GM18951 (cell line): ENCODE measurements around the gene FGD4.
"Not testable (repeated sequence)": the region's sequence is repeated elsewhere in the genome, so short reads cannot be mapped to it uniquely, and the experiment has no call there.

Experiments used
- POLR2A ChIP-seq: IDR thresholded peaks from 4 replicates; pipeline ENCODE4 v1.6.1; 2011; ENCODE audit warnings: mild to moderate bottlenecking; ENCODE audit not compliant: insufficient read length, insufficient read depth; ENCODE audit errors: extremely low read depth
- in situ Hi-C: fragments of 300-500 bp; cut with MboI; formaldehyde crosslinking; loops from one replicate; pipeline ENCODE4 v1.12.0; 2022; ENCODE audit warnings: low sequenced_read_pairs, mixed read lengths, inconsistent platforms; ENCODE audit not compliant: unreplicated experiment

The FGD4 gene

GRCh38 chr12:32502693-32503502 is 103.5 kb downstream of the FGD4 start:
- TF ChIP-seq POLR2A = no peak
- in situ Hi-C loops = no loop called here

GRCh38 chr12:32503730-32504129 is 104.4 kb downstream of the FGD4 start:
- no peak for TF ChIP-seq POLR2A
- in situ Hi-C loops = no loop called here

GRCh38 chr12:32504591-32504990 is 105.2 kb downstream of the FGD4 start:
- TF ChIP-seq POLR2A = no peak
- in situ Hi-C loops = no loop called here

DNA sequence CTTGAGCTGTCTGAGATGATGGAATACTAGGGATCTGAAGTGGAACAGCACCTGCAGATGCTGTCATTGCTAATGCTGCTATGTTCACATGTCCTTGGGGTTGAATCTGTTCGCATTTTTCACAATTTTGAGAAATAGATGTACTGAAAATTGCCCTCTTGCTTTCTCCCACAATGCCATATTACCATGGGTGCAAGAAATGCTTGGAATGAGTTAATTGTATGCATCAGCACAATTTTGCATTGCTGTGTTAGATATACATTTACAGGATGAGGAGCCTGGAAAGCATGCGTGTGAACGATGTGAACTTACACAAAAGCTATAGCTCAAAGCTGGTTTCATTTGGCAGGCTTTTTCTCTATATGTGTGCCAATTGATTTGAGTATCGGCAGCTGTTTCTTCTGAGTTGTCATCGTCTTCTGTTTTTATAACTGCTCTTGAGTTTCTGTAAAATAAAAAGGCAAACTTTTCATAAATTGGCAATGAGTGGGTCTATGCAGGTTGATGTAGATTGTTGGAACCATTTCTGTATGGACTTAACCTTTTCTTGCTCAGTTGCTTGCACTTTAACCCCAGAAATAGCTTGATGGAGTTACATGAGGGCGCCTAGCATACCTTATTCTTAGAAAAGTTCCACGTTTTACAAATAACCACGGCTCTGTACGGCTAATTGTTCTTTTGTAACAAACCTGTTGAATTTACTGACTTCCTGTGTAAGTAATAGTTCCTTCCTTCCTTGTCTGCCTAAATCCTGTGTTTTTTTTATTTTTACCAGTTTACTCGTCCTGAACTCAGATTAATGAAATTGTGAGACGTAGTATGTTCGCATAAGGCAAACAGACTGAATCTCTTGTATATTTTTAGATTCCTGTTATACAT is 105.9 kb downstream of the FGD4 start:
- no peak for TF ChIP-seq POLR2A
- in situ Hi-C loops = no loop called here

DNA sequence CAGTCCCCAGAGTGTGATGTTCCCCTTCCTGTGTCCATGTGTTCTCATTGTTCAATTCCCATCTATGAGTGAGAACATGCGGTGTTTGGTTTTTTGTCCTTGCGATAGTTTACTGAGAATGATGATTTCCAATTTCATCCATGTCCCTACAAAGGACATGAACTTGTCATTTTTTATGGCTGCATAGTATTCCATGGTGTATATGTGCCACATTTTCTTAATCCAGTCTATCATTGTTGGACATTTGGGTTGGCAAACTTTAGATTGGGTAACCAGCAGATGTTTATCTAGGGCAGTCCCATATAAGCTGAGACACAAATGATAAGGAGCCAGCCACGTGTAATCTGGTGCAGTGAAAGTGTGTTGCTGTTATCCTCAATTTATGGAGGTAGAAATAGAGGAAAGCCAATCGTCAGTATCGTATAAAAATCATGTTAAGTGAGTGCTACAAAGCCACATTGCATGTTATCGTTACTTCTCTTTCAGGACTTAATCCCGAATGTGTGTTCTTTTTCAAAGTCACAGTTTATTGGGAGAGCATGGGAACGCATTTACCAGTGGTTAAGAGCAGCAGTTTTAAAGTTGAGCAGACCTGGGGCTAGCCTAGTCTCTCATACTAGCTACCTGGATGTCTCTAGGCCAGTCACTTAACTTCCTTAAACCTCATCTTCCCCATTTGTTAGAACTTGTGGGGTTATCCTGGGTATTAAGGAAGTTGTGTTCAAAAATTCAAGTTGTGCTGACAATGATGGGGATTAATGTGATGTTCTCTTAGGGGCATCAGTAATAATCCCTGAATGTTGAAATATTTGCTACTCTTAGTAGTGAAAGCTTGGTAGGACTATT is 108.0 kb downstream of the FGD4 start:
- in situ Hi-C loops = not testable (repeated sequence)

- in situ Hi-C loops = no loop called here
- TF ChIP-seq POLR2A = no peak
These were observed 108.6 kb downstream of the FGD4 start for GRCh38 chr12:32507942-32508320.

GRCh38 chr12:32508626-32509025 is 109.3 kb downstream of the FGD4 start:
- in situ Hi-C loops = no loop called here
- TF ChIP-seq POLR2A = no peak

DNA sequence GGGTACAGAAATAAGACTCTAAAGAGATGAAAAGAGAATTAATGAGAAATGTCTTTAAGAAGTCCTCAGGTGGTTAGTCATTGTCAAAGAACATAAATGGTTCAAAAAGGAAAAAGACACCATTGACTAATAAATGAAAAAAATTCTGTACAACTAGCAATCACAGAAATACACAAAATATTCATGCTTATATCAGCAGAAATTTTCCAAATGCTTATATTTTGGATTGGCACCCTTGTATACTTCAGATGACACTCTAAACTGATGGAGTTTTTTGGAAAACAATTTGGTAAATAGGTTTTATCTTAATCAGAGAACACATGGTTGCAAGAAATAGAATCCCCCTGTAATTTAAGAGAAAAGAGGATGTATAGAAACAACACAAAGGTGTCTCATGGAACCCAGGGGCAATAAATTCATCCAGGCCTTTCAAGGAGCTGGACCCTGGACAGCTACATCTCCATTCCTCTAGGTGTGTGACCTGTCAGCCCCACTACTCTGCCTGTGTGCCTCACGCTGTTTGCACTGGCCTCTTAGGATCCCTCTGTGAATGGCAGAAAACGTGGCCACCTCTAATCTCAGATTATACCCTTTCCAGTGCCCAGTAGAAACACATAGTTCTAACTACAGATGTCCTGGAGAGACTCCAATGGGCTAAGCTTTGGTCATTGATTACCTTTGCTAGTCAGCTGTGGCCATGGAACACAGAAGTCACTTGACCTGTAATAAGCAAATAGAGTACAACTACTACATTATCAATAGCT is 110.2 kb downstream of the FGD4 start:
- in situ Hi-C loops = no loop called here
- no peak for TF ChIP-seq POLR2A

GRCh38 chr12:32511976-32512375 is 112.6 kb downstream of the FGD4 start:
- in situ Hi-C loops = not testable (repeated sequence)

DNA sequence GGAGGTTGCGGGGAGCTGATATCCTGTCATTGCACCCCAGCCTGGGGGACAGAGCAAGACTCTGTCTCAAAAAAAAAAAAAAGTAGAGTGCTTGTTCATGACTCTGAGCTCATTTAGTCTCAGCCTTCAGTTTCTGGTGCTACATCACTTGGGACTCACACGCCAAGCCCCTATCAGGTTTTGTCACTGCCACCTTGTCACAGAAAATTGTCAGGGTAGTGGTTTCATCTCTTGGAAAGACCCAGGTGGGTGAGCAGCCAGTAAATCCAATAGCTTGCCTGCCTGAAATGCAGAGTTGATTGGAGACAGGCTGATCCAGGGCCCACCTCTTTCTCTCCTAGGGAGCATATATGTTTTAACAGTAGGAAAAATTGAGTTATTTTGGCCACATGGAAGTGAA is 113.0 kb downstream of the FGD4 start:
- in situ Hi-C loops = no loop called here
- TF ChIP-seq POLR2A = no peak

DNA sequence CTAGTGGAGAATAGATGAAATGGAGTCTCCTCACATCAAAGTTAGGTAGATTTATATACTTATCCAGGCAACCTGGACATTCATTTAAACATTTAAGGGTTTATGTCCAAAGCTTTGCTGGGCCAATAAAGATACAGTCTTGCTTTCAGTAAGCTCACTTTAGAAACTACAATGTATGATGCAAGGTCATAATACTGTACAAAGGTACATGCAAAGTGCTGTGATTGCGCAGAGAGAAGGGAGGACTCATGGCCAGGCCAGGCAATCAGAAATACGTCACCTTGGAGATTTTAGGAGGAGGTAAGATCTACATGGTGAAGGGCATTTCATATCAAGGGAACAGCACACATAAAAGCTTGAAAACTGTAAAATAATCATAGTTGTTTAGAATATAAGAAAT is 113.6 kb downstream of the FGD4 start:
- TF ChIP-seq POLR2A = no peak
- in situ Hi-C loops = no loop called here

DNA sequence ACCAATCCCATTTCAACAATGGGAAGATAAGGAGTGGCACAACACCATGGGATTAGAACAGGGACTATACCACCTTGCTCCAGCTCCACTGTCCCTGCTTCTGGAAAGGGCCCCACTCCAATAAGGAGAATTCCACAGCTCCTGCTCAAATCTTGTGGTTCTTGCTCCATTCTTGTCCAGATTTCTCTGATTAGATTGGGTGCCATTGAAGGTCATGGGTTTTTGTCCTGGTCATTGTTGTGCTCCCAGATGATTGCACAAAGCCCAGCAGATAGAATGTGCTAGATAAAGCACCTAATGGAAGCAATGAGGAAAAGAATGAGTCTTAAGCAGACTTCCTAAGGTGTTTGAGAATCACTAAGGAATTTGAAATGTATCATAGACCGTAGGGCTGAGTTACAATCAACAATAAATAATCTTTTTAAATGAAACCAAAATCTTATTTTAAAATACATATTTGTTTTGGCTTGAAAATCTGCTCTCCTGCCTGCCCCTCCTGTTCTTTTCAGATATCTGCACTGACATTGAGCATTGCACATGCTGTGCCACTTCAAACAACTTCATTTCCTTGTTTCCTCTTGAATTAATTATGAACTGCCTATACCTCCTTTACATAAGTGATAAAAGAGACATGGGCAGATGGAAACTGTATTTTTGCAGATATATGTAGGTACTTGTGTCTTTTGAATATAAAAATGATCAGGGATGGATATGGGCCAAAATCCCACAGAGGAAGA is 115.9 kb downstream of the FGD4 start:
- in situ Hi-C loops = no loop called here
- no peak for TF ChIP-seq POLR2A
